Omental fat pad (tissue), 4 donors: ENCODE results near the gene ERAL1. TPM values are rescaled to one million over a fixed set of nuclear protein-coding genes. Genes with fewer than 3 reads are reported as not detected.

Experiments used
- ATAC-seq: fragments of 150-250 bp; one replicate; pipeline ENCODE4 v1.9.1; 2016; ENCODE audit warnings: mild to moderate bottlenecking, moderate library complexity; ENCODE audit not compliant: low FRiP score
- DNase-seq: peaks from one replicate; pipeline ENCODE4 v3.0.0-alpha.2; 2019; ENCODE audit warnings: low spot score
- total RNA-seq, 4 donors: library from RNA; depleted of rRNA; stranded (reverse); fragments of >200 nt; gene quantifications; one replicate each; pipeline ENCODE4 v1.1.0, GENCODE V29; 2016
- TF ChIP-seq, protein P1 (sequence below), 3 donors: fragments of 450-650 bp; IDR thresholded peaks; one replicate each; pipeline ENCODE4 v1.5.1; 2016 to 2017; ENCODE audit warnings: antibody characterized with exemption in 3 of 3, mild to moderate bottlenecking in 3 of 3, moderate library complexity in 2 of 3

Gene ERAL1
- total RNA-seq, 4 donors from 2014 or later, result 21.3 to 35.9 (median 27.8) TPM

DNA sequence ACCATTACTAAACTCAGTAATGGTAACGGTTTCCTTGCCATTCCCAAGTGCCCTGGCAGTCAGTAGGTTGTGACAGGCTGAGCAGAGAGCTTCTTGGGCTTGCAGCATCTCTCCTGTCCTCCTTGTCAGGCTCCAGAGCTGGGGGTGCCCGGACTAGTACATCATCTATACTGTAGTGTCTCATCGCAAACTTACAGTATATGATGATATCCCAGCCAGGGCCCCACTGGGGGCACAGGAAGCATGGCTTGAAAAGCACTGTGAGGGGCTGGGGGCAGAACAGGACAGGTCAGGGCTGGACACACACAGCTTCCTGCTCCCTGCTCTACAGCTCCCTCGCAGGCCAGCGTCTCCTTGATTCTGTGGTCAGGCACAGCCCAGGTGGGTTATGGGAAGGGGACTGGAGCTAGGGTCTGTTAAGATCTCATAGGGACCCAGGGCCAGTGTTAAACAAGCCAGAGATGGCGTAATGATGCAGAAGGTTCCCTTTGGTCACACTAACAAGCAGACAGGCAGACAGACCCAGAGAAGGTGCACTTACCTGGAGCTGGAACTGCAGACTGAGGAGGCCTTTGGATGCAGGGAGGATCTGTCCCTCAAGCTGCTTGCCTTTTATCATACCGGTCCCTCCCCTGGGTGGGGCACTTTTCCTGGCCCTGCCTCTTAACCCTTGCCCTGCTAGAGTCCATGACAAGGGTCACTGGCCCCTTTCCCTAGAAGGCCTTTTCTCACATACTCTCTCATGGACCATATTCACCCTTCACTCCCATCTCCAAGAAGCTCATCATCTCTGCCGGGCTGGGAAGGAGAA is 6.8 kb downstream of the ERAL1 start:
- TF ChIP-seq, protein P1, sequence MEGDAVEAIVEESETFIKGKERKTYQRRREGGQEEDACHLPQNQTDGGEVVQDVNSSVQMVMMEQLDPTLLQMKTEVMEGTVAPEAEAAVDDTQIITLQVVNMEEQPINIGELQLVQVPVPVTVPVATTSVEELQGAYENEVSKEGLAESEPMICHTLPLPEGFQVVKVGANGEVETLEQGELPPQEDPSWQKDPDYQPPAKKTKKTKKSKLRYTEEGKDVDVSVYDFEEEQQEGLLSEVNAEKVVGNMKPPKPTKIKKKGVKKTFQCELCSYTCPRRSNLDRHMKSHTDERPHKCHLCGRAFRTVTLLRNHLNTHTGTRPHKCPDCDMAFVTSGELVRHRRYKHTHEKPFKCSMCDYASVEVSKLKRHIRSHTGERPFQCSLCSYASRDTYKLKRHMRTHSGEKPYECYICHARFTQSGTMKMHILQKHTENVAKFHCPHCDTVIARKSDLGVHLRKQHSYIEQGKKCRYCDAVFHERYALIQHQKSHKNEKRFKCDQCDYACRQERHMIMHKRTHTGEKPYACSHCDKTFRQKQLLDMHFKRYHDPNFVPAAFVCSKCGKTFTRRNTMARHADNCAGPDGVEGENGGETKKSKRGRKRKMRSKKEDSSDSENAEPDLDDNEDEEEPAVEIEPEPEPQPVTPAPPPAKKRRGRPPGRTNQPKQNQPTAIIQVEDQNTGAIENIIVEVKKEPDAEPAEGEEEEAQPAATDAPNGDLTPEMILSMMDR (IDR thresholded peaks at IDR 0.05), result no peak
- no peak for ATAC-seq
- DNase-seq, result no peak

DNA sequence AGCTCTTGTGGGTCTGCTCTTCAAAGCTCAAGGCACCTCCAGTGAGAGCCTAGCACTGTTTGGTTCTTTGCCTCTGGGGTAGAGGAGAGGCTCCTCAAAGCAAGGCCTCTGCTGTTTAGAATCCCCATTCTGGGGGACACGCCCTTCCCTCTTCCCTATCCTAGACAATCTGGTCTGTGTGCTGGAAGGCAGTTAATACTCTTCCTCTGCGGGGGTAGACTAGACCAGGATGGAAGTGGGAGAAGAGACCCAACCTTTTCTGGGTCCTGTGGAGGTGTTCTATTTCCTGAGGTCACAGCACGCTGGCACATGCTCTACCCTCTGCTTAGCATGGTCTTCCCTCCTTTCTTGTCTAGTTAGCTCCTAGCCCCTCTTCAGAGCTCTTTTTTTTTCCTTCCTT is 7.7 kb downstream of the ERAL1 start:
- ATAC-seq, result no peak
- TF ChIP-seq, protein P1 (IDR thresholded peaks at IDR 0.05), result no peak
- DNase-seq, result no peak

DNA sequence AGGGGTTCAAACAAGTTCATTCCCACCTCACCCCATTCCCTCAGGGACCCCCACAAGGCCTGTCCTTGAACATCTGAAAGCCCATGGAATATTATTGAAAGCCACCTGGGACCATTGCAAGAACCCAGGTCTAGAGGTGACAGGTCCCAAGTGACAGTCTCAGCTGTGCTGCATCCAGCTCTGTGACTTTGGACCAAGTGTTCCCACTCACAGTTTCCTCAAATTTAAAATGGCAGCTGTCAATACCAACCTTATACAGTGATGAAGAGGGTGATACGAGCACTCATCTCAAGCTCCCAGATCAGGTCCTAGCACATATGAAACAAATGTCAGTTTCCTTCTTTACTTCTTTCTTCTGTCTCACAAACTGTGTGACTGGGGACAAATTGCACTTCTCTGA is 9.1 kb downstream of the ERAL1 start:
- no peak for DNase-seq
- no peak for ATAC-seq
- TF ChIP-seq, protein P1 (IDR thresholded peaks at IDR 0.05), result no peak

DNA sequence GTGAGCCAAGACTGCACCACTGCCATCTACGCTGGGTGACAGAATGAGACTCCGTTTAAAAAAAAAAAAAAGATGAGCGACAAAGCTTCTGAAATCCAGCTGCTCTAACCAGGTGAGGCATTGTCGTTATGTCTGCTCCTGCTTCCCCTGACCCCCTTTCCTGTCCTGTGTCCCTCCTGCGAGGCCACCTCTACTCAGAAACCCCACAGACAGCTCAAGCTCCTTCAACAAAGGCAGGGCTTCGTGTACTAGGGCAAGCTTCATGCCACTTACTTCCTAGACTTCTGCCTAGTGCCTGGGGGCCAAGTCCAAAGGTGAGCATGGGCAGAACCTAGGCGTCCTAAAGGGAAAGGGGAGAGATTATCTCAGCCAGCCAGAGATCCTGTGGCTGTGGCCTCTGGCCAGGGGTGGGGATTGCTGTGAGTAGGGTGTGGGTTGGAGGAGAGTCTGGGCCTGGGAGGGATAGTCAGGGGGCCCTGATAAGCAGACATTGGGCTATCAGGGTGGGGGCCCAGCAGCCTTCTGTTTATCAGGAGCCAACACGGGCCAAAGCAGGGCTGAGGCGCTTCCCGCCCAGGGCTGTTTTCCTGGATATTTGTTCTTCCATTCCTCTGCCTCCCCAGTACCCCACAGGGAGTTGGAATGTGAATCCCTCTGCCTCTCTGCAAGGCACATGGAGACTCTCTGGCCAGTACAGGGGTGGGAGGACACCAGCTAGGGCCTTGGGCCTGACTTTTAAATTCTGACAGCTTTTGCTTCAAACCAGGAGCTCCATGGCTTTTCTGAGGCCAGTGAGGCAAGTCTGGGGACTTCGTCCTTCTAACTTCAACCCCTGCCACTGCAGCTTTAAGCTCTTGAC is 10.4 kb downstream of the ERAL1 start:
- ATAC-seq, result no peak
- no peak for DNase-seq
- TF ChIP-seq, protein P1 (IDR thresholded peaks at IDR 0.05), result no peak

GRCh38 chr17:28865946-28866752 is 11.3 kb downstream of the ERAL1 start:
- ATAC-seq, result no peak
- DNase-seq, result no peak
- TF ChIP-seq, protein P1 (IDR thresholded peaks at IDR 0.05), result no peak

- ATAC-seq, result no peak
- no peak for DNase-seq
- TF ChIP-seq, protein P1 (IDR thresholded peaks at IDR 0.05), result no peak
Observed at GRCh38 chr17:28867276-28867675, 12.5 kb downstream of the ERAL1 start.
